ENCODE results near the gene GNE. TPM values are rescaled to one million over a fixed set of nuclear protein-coding genes. Genes with fewer than 3 reads are reported as not detected.
"Not testable (repeated sequence)": the region's sequence is repeated elsewhere in the genome, so short reads cannot be mapped to it uniquely, and the experiment has no call there.

Gene GNE
- total RNA-seq, 1 donor from 2014 or later, result 7.2 TPM

GRCh38 chr9:36245906-36246305 lies 12.3 kb downstream of the GNE start:
- no peak for DNase-seq (ENCODE audit: low spot score in 2 of 2)
- peaks cover 0 to 9% of the 10 kb centered on the region in 2 donors for H3K4me1 ChIP-seq
- intact Hi-C loops (cut with DNase I), result loop anchor here (10.0 kb wide), 1 partner anchor 79 kb away; no protein-coding TSS in a partner anchor
- no peak overlapping the region for H3K27ac ChIP-seq
- no peaks in the 10 kb centered on the region for H3K27me3 ChIP-seq
- TF ChIP-seq, protein P1, sequence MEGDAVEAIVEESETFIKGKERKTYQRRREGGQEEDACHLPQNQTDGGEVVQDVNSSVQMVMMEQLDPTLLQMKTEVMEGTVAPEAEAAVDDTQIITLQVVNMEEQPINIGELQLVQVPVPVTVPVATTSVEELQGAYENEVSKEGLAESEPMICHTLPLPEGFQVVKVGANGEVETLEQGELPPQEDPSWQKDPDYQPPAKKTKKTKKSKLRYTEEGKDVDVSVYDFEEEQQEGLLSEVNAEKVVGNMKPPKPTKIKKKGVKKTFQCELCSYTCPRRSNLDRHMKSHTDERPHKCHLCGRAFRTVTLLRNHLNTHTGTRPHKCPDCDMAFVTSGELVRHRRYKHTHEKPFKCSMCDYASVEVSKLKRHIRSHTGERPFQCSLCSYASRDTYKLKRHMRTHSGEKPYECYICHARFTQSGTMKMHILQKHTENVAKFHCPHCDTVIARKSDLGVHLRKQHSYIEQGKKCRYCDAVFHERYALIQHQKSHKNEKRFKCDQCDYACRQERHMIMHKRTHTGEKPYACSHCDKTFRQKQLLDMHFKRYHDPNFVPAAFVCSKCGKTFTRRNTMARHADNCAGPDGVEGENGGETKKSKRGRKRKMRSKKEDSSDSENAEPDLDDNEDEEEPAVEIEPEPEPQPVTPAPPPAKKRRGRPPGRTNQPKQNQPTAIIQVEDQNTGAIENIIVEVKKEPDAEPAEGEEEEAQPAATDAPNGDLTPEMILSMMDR (IDR thresholded peaks at IDR 0.05), result no peak
- no peaks in the 10 kb centered on the region for H3K9me3 ChIP-seq
- H3K36me3 ChIP-seq, result peaks cover 27 to 51% of the 10 kb centered on the region in 2 donors
- no peak overlapping the region for H3K4me3 ChIP-seq

- intact Hi-C loops (cut with DNase I), result loop anchor here (10.0 kb wide), 1 partner anchor 85 kb away; no protein-coding TSS in a partner anchor
- DNase-seq (ENCODE audit: low spot score in 2 of 2), result not testable (repeated sequence)
- H3K36me3 ChIP-seq, result peaks cover 10 to 53% of the 10 kb centered on the region in 2 donors
Measured at GRCh38 chr9:36239675-36240074, 18.6 kb downstream of the GNE start.

GRCh38 chr9:36239205-36239604 lies 19.0 kb downstream of the GNE start:
- intact Hi-C loops (cut with DNase I); H3K27me3 ChIP-seq; H3K9me3 ChIP-seq; DNase-seq (ENCODE audit: low spot score in 2 of 2); H3K27ac ChIP-seq; H3K4me3 ChIP-seq; H3K4me1 ChIP-seq: not testable (repeated sequence)
- peaks cover 10 to 53% of the 10 kb centered on the region in 2 donors for H3K36me3 ChIP-seq

More at GRCh38 chr9:36239675-36240074, 18.6 kb downstream of the GNE start:
- not testable (repeated sequence) for H3K27ac ChIP-seq, H3K27me3 ChIP-seq, H3K4me3 ChIP-seq, H3K9me3 ChIP-seq, H3K4me1 ChIP-seq

GRCh38 chr9:36237230-36237629 lies 21.0 kb downstream of the GNE start:
- TF ChIP-seq, protein P1 (IDR thresholded peaks at IDR 0.05), result no peak
- no peaks in the 10 kb centered on the region for H3K4me1 ChIP-seq
- no peak overlapping the region for H3K27ac ChIP-seq
- H3K36me3 ChIP-seq, result peaks cover 19 to 55% of the 10 kb centered on the region in 2 donors
- H3K9me3 ChIP-seq, result no peaks in the 10 kb centered on the region
- no peak for DNase-seq (ENCODE audit: low spot score in 2 of 2)
- intact Hi-C loops (cut with DNase I), result no loop called here
- H3K27me3 ChIP-seq, result no peaks in the 10 kb centered on the region
- no peak overlapping the region for H3K4me3 ChIP-seq

GRCh38 chr9:36222449-36222848 lies 35.8 kb downstream of the GNE start:
- Histone ChIP-seq H3K27me3 (no peaks in the 10 kb centered on the region), H3K27ac (no peak overlapping the region), H3K4me1 (no peaks in the 10 kb centered on the region), H3K9me3 (no peaks in the 10 kb centered on the region), H3K36me3 (peaks cover 76 to 96% of the 10 kb centered on the region in 2 donors), H3K4me3 (no peak overlapping the region)
- intact Hi-C loops (cut with DNase I), result no loop called here
- TF ChIP-seq, protein P1 (IDR thresholded peaks at IDR 0.05), result no peak
- DNase-seq (ENCODE audit: low spot score in 2 of 2), result no peak

DNA sequence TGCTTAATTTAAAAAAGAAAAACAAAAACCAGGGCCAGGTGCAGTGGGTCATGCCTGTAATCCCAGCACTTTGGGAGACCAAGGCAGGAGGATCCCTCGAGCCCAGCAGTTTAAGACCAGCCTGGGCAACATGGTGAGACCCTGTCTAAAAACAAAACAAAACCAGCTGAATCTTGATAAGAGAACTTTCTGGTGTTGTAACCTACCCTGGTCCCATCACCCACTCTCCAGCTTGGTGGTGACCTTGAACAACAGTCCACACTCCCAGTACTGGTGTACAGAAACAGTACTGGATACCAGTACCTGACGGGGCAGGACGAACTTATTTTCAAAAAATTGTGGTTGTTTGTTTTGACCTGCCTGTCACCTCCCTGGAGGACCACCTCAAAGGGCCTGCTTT lies 36.6 kb downstream of the GNE start:
- intact Hi-C loops (cut with DNase I), result no loop called here
- no peaks in the 10 kb centered on the region for H3K9me3 ChIP-seq
- DNase-seq (ENCODE audit: low spot score in 2 of 2), result no peak
- no peaks in the 10 kb centered on the region for H3K27me3 ChIP-seq
- no peaks in the 10 kb centered on the region for H3K4me1 ChIP-seq
- peaks cover 76 to 96% of the 10 kb centered on the region in 2 donors for H3K36me3 ChIP-seq
- no peak overlapping the region for H3K27ac ChIP-seq
- TF ChIP-seq, protein P1 (IDR thresholded peaks at IDR 0.05), result no peak
- no peak overlapping the region for H3K4me3 ChIP-seq

DNA sequence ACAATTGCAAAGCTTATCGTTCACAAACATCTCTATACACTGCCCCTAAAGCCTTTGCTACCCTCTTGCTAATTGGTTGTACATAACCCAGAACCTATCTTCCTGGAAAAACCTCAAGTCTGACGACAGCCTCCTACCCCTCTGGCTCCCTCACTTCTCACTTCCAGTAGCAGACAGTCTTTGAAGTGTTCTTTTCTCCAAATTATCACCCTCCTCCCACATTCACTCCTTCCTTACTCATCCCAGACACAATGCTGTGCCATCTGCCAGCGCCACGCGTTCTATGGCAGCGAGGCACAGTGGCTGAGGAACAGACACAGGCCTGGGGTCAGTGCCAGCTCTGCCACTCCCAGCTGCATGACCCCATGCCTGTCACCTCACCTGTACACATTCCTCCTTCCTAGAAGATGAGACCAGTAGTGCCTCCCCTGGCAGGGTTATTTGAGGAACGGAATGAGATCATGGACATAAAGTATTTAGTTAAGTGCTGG lies 39.8 kb downstream of the GNE start:
- Histone ChIP-seq H3K9me3 (no peaks in the 10 kb centered on the region), H3K4me1 (peaks cover 0 to 12% of the 10 kb centered on the region in 2 donors), H3K27ac (no peak overlapping the region), H3K4me3 (no peak overlapping the region), H3K36me3 (peaks cover 63 to 78% of the 10 kb centered on the region in 2 donors), H3K27me3 (no peaks in the 10 kb centered on the region)
- TF ChIP-seq, protein P1 (IDR thresholded peaks at IDR 0.05), result no peak
- no peak for DNase-seq (ENCODE audit: low spot score in 2 of 2)
- intact Hi-C loops (cut with DNase I), result no loop called here

Measured in ascending aorta (tissue), 2 donors.